Ovary (tissue), 9 donors: ENCODE data around the gene ASB13. TPM values are rescaled to one million over a fixed set of nuclear protein-coding genes. Genes with fewer than 3 reads are reported as not detected.

Experiments
- DNase-seq, 5 donors: peaks; one replicate each; pipeline ENCODE4 v3.0.0-alpha.2; 2019 to 2020
- H3K27ac ChIP-seq, 2 donors: fragments of 200-600 bp; one replicate each; pipeline versions ENCODE4 v1.5.1 to v1.8.0; 2019 to 2022
- H3K27me3 ChIP-seq: fragments of 200-600 bp; one replicate; pipeline ENCODE4 v1.8.0; 2022
- H3K36me3 ChIP-seq: fragments of 200-600 bp; sonication (generic); one replicate; pipeline ENCODE4 v1.5.1; 2019
- H3K4me1 ChIP-seq: one replicate; pipeline ENCODE4 v1.8.1; 2013; ENCODE audit warnings: mild to moderate bottlenecking, moderate library complexity; ENCODE audit not compliant: insufficient read depth
- H3K4me3 ChIP-seq: fragments of 200-600 bp; sonication (generic); one replicate; pipeline ENCODE4 v1.5.1; 2017
- H3K9me3 ChIP-seq, 2 donors: fragments of 200-600 bp in 1 of 2; sonication (generic) in 1 of 2; one replicate each; pipeline versions ENCODE4 v1.5.1 to v1.8.1; 2013 to 2019; ENCODE audit warnings: mild to moderate bottlenecking in 1 of 2, moderate library complexity in 1 of 2
- EP300 ChIP-seq: sonication (generic); formaldehyde crosslinking; IDR thresholded peaks from one replicate; pipeline ENCODE4 v1.6.1; 2017; ENCODE audit warnings: antibody characterized with exemption
- POLR2A ChIP-seq: fragments of 450-650 bp; IDR thresholded peaks from one replicate; pipeline ENCODE4 v1.6.1; 2017; ENCODE audit warnings: antibody characterized with exemption, mild to moderate bottlenecking, moderate library complexity
- WGBS, 3 donors: extraction: QIAGEN DNeasy Blood & Tissue Kit in 1 of 3; methylation state at CpG; one replicate each; pipeline versions ENCODE4 v1.1.5 to v1.1.7; 2013 to 2017; 5-methylcytosine and 5-hydroxymethylcytosine counted together
- intact Hi-C, 4 donors: fragments of 100-400 bp; cut with DNase I; formaldehyde crosslinking; loops; one replicate each; pipeline versions ENCODE4 v1.11.0 to v1.15.1; 2022 to 2023
- polyA plus RNA-seq, 2 donors: library from polyadenylated mRNA; stranded (reverse); fragments of 200-250 nt in 1 of 2; fragments of 350-450 nt in 1 of 2; fragmentation: Illumina TruSeq in 1 of 2; extraction: RNeasy Lipid Tissue Mini Kit (QIAGEN cat#74804) in 1 of 2; gene quantifications; one replicate each; pipeline ENCODE4 v1.2.3, GENCODE V29; 2013 to 2014
- total RNA-seq, 7 donors: library from RNA; depleted of rRNA in 2 of 7; stranded (reverse); fragments of >200 nt in 2 of 7; fragmentation: NEBNext Ultra II Directional in 3 of 7; extraction: Animal tissue kit (Norgen Biotek cat#: 25700) in 3 of 7; gene quantifications; one replicate each; pipeline versions ENCODE4 v1.1.0 to v1.2.4, GENCODE V29; 2016 to 2023
- TF ChIP-seq, protein P1 (sequence below), 3 donors: fragments of 450-650 bp in 2 of 3; fragments of 200-600 bp in 1 of 3; IDR thresholded peaks; one replicate each; pipeline versions ENCODE4 v1.5.1 to v1.8.0; 2016 to 2022; ENCODE audit warnings: antibody characterized with exemption in 3 of 3, mild to moderate bottlenecking in 1 of 3
- donor health status: DM: no; HTN: no; CAD: no; lungs with moderate emphysema.
- donor health status: DM: no; HTN: no; CAD: no.
- donor health status: Bipolar disorder and iron deficiency.
- donor health status: DM: yes; HTN: yes; CAD: no.
- donor health status: DM: no; HTN: no; CAD: no.
- donor health status: DM: yes; HTN: yes; CAD: no.

The ASB13 gene
- total and polyA plus RNA-seq, 9 donors, result 15.0 to 45.6 (median 23.2) TPM

DNA sequence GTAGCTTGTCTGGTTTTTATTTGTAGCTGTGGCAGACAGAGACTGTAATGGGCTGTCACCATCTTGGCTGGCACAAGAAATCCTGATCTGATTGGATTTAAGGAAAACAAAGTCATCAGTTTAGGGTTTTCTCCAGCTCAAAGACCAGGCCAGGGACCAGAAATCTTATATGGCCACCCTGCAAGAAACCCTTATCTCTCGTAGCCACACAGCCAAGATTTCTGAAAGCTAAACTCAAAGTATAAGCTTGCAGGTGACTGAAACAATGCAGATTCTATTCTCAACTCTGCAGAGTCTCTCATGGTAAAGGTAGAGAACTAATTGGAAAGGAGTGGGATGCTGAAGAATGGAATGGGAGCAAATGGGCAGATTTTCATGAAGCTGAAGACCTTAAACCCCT is 3.2 kb upstream of the ASB13 start:
- H3K36me3 ChIP-seq, result no peaks in the 10 kb centered on the region
- TF ChIP-seq, protein P1, sequence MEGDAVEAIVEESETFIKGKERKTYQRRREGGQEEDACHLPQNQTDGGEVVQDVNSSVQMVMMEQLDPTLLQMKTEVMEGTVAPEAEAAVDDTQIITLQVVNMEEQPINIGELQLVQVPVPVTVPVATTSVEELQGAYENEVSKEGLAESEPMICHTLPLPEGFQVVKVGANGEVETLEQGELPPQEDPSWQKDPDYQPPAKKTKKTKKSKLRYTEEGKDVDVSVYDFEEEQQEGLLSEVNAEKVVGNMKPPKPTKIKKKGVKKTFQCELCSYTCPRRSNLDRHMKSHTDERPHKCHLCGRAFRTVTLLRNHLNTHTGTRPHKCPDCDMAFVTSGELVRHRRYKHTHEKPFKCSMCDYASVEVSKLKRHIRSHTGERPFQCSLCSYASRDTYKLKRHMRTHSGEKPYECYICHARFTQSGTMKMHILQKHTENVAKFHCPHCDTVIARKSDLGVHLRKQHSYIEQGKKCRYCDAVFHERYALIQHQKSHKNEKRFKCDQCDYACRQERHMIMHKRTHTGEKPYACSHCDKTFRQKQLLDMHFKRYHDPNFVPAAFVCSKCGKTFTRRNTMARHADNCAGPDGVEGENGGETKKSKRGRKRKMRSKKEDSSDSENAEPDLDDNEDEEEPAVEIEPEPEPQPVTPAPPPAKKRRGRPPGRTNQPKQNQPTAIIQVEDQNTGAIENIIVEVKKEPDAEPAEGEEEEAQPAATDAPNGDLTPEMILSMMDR (IDR thresholded peaks at IDR 0.05), result no peak
- TF ChIP-seq EP300 (no peak), POLR2A (no peak)
- 93 to 100% (median 97%) methylated on average over 1 of the region's 1 CpG for WGBS, 3 donors
- H3K4me3 ChIP-seq, result no peak overlapping the region
- intact Hi-C loops, result no loop called here
- no peaks in the 10 kb centered on the region for H3K9me3 ChIP-seq
- no peaks in the 10 kb centered on the region for H3K27me3 ChIP-seq
- H3K4me1 ChIP-seq, result peaks cover 2% of the 10 kb centered on the region
- no peak overlapping the region for H3K27ac ChIP-seq
- DNase-seq, result no peak

- no peaks in the 10 kb centered on the region for H3K27me3 ChIP-seq
- no peak overlapping the region for H3K4me3 ChIP-seq
- no peaks in the 10 kb centered on the region for H3K36me3 ChIP-seq
- TF ChIP-seq, protein P1 (IDR thresholded peaks at IDR 0.05), result no peak
- intact Hi-C loops, result no loop called here
- no peak overlapping the region for H3K27ac ChIP-seq
- H3K4me1 ChIP-seq, result peaks cover 6% of the 10 kb centered on the region
- DNase-seq, result no peak
- no peaks in the 10 kb centered on the region for H3K9me3 ChIP-seq
- WGBS, 3 donors, result 80 to 94% (median 88%) methylated on average over 4 of the region's 4 CpGs
Observed at GRCh38 chr10:5668429-5668828, 2.0 kb upstream of the ASB13 start.

DNA sequence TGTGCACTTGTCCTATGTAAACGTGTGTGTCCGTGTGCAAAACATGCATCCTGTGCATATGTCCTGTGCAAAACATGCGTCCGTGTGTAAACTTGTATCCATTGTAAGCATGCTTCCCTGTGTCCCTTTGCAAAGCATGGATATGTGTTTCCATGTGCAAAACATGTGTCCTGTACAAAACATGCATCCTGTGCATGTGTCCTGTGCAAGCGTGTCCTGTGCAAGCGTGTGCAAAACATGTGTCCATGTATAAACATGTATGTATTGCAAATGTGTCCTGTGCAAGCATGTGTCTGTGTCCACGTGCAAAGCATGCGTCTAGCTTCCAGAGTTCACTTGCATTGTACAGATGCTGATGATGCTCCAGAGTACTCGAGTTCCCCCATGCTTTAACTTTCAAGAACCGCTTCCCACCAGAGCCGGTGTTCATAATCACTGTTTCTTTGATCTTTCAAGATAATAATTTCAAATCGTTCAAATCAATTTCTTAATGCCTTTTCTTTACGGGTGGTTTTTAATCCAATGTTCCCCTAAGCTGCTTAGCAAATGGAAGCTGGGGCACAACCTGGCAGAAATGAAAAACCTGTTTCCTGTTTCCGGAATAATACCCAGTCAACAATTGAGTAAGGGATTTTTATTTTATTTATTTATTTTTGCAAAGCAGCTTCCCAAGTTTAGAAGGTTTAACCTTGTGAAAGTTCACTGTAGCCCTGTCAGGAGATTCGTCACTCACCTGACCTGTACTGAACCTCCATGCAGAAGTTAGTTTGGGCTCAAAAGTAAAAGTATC is 641 bp upstream of the ASB13 start:
- Histone ChIP-seq H3K36me3 (no peaks in the 10 kb centered on the region), H3K9me3 (no peaks in the 10 kb centered on the region), H3K27me3 (no peaks in the 10 kb centered on the region), H3K4me1 (peaks cover 10% of the 10 kb centered on the region), H3K4me3 (peak overlapping the region; percentile 85), H3K27ac (no peak overlapping the region)
- intact Hi-C loops, result no loop called here
- DNase-seq, result no peak
- no peak for TF ChIP-seq EP300
- TF ChIP-seq, protein P1 (IDR thresholded peaks at IDR 0.05), result no peak
- TF ChIP-seq POLR2A, result no peak
- WGBS, 3 donors, result 25 to 35% (median 32%) methylated on average over 15 of the region's 15 CpGs

- Histone ChIP-seq H3K36me3 (no peaks in the 10 kb centered on the region), H3K27ac (peak overlapping the region; percentile 50 to 90), H3K4me3 (peak overlapping the region; percentile 85), H3K9me3 (no peaks in the 10 kb centered on the region), H3K4me1 (peaks cover 17% of the 10 kb centered on the region), H3K27me3 (no peaks in the 10 kb centered on the region)
- WGBS, 3 donors, result 11 to 15% (median 15%) methylated on average over 9 of the region's 9 CpGs
- TF ChIP-seq POLR2A (no peak), EP300 (no peak)
- TF ChIP-seq, protein P1 (IDR thresholded peaks at IDR 0.05), result no peak
- intact Hi-C loops, result loop anchor here in 1 of 4 donors (2.0 kb wide), 1 partner anchor 27 kb away; no protein-coding TSS in a partner anchor
- no peak for DNase-seq
Observed at GRCh38 chr10:5665373-5666007, 905 bp downstream of the ASB13 start.
